ENCODE data around the gene PLD6.
"Not testable (repeated sequence)": the region's sequence is repeated elsewhere in the genome, so short reads cannot be mapped to it uniquely, and the experiment has no call there.

The PLD6 gene

GRCh38 chr17:17196776-17197175, 9.4 kb downstream of the PLD6 start:
- DNase-seq = no peak

- DNase-seq = not testable (repeated sequence)
Measured at GRCh38 chr17:17195466-17195865, 10.7 kb downstream of the PLD6 start.

GRCh38 chr17:17191961-17192381, 14.2 kb downstream of the PLD6 start:
- DNase-seq = no peak

GRCh38 chr17:17191346-17191792, 14.8 kb downstream of the PLD6 start:
- DNase-seq = no peak

GRCh38 chr17:17190188-17190587, 15.9 kb downstream of the PLD6 start:
- DNase-seq = no peak

GRCh38 chr17:17189559-17189958, 16.6 kb downstream of the PLD6 start:
- no peak for DNase-seq

GRCh38 chr17:17188586-17188985, 17.5 kb downstream of the PLD6 start:
- no peak for DNase-seq

GRCh38 chr17:17186551-17187505, 19.3 kb downstream of the PLD6 start:
- no peak for DNase-seq

- no peak for DNase-seq
Measured at GRCh38 chr17:17186051-17186450, 20.1 kb downstream of the PLD6 start.

GRCh38 chr17:17184985-17185757, 21.0 kb downstream of the PLD6 start:
- not testable (repeated sequence) for DNase-seq

- no peak for DNase-seq
Measured at GRCh38 chr17:17183744-17184143, 22.4 kb downstream of the PLD6 start.

- DNase-seq = peak; percentile 18
Measured at GRCh38 chr17:17182598-17183136, 23.5 kb downstream of the PLD6 start.

- no peak for DNase-seq
Measured at GRCh38 chr17:17181666-17182597, 24.2 kb downstream of the PLD6 start.

- no peak for DNase-seq
Measured at GRCh38 chr17:17180741-17181525, 25.2 kb downstream of the PLD6 start.

- no peak for DNase-seq
Measured at GRCh38 chr17:17180141-17180603, 26.0 kb downstream of the PLD6 start.

GRCh38 chr17:17179371-17179827, 26.7 kb downstream of the PLD6 start:
- DNase-seq = no peak

- no peak for DNase-seq
Measured at GRCh38 chr17:17177176-17177575, 29.0 kb downstream of the PLD6 start.

GRCh38 chr17:17176341-17176740, 29.8 kb downstream of the PLD6 start:
- no peak for DNase-seq

- no peak for DNase-seq
Measured at GRCh38 chr17:17175917-17176316, 30.2 kb downstream of the PLD6 start.

- DNase-seq = no peak
Measured at GRCh38 chr17:17175340-17175739, 30.8 kb downstream of the PLD6 start.

- no peak for DNase-seq
Measured at GRCh38 chr17:17173921-17174320, 32.2 kb downstream of the PLD6 start.
